Heart left ventricle (tissue), 16 donors: Measurements from ENCODE around the gene IL15RA. TPM values are rescaled to one million over a fixed set of nuclear protein-coding genes. Genes with fewer than 3 reads are reported as not detected.

ENCODE experiments used
- ATAC-seq, 4 donors: fragments of 200-7000 bp; cut with Tn5 transposase; one replicate each; pipeline ENCODE4 v1.9.1; 2020 to 2022; ENCODE audit warnings: moderate library complexity in 4 of 4, mild to moderate bottlenecking in 3 of 4, moderate number of reproducible peaks in 1 of 4
- DNase-seq, 5 donors: peaks; one replicate each; pipeline ENCODE4 v3.0.0-alpha.2; 2020
- H3K27ac ChIP-seq, 12 donors: fragments of 200-600 bp; sonication (generic) in 4 of 12; one replicate each; pipeline versions ENCODE4 v1.5.0 to v1.8.0; 2016 to 2022; ENCODE audit warnings: mild to moderate bottlenecking in 2 of 12
- H3K27me3 ChIP-seq, 9 donors: fragments of 200-600 bp; sonication (generic) in 2 of 9; one replicate each; pipeline versions ENCODE4 v1.5.1 to v1.8.0; 2016 to 2022; ENCODE audit warnings: mild to moderate bottlenecking in 3 of 9
- H3K36me3 ChIP-seq, 9 donors: fragments of 200-600 bp; sonication (generic) in 2 of 9; one replicate each; pipeline versions ENCODE4 v1.5.0 to v1.8.0; 2018 to 2022; ENCODE audit warnings: mild to moderate bottlenecking in 2 of 9
- H3K4me1 ChIP-seq, 12 donors: fragments of 200-600 bp; sonication (generic) in 4 of 12; one replicate each; pipeline versions ENCODE4 v1.5.0 to v1.8.0; 2016 to 2022; ENCODE audit warnings: mild to moderate bottlenecking in 3 of 12
- H3K4me3 ChIP-seq, 12 donors: fragments of 200-600 bp; sonication (generic) in 4 of 12; one replicate each; pipeline versions ENCODE4 v1.5.0 to v1.8.0; 2017 to 2022; ENCODE audit warnings: mild to moderate bottlenecking in 9 of 12, moderate library complexity in 4 of 12
- H3K9me3 ChIP-seq, 12 donors: fragments of 200-600 bp; sonication (generic) in 4 of 12; one replicate each; pipeline versions ENCODE4 v1.5.0 to v1.8.0; 2016 to 2022; ENCODE audit warnings: mild to moderate bottlenecking in 1 of 12
- POLR2A ChIP-seq, 2 donors: fragments of 450-650 bp; IDR thresholded peaks; one replicate each; pipeline ENCODE4 v1.6.1; 2017; ENCODE audit warnings: antibody characterized with exemption in 2 of 2, mild to moderate bottlenecking in 2 of 2, moderate library complexity in 2 of 2
- WGBS, 4 donors: extraction: QIAGEN DNeasy Blood & Tissue Kit in 2 of 4; methylation state at CpG; one replicate each; pipeline versions ENCODE4 v1.1.5 to v1.1.7; 2013 to 2018; 5-methylcytosine and 5-hydroxymethylcytosine counted together
- intact Hi-C, 10 donors: fragments of 100-400 bp; cut with DNase I; formaldehyde crosslinking; loops; one replicate each; pipeline versions ENCODE4 v1.11.1 to v1.14.2; 2022
- polyA plus RNA-seq, 2 donors: library from polyadenylated mRNA; stranded (reverse); fragments of 200-250 nt; gene quantifications; one replicate each; pipeline ENCODE4 v1.2.3, GENCODE V29; 2013
- total RNA-seq, 9 donors: library from RNA; depleted of rRNA in 2 of 9; stranded (reverse); fragments of >200 nt in 2 of 9; fragmentation: NEBNext Ultra II Directional in 3 of 9; extraction: Animal tissue kit (Norgen Biotek cat#: 25700) in 3 of 9; gene quantifications; one replicate each; pipeline versions ENCODE4 v1.1.0 to v1.2.4, GENCODE V29; 2016 to 2023
- TF ChIP-seq, protein P1 (sequence below), 12 donors: fragments of 200-600 bp; sonication (generic) in 4 of 12; IDR thresholded peaks; one replicate each; pipeline versions ENCODE4 v1.5.0 to v1.8.0; 2018 to 2022; ENCODE audit warnings: antibody characterized with exemption in 12 of 12, mild to moderate bottlenecking in 5 of 12
- donor health status: ischemic (EF 13 %, LVEDD 7.1; RV severe dilation, severe dysfunction).
- donor health status: healthy with polysubstance abuse.
- donor health status: DM: no; HTN: yes; CAD: no.
- donor health status: DM: no; HTN: no; CAD: no.
- donor health status: ischemic (EF 25% LVEDD 6.9; RV normal size, moderate dysfunction).
- donor health status: ischemic (EF 25% LVEDD 5.7; RV mildly dilated, moderate dysfunction).
- donor health status: healthy.
- donor health status: DM: yes; HTN: yes; CAD: no.
- donor health status: ischemic (EF 35%, LVEDD 5.7; RV mildly dilated, moderate dysfunction).
- donor health status: nonischemic (EF 11% LVEDD 7.7; RV severe dilation, severe dysfunction).
- donor health status: DM: yes; HTN: yes; CAD: no.
- donor health status: PGD.
- donor health status: ischemic (EF 29% LVEDD 5.4; RV normal size, mild dysfunction).
- donor health status: nonischemic (EF 23%, LVEDD 6.1; RV moderate dilation, normal function).

Gene IL15RA
- total and polyA plus RNA-seq, 11 donors, result 2.2 to 41.1 (median 6.6) TPM

DNA sequence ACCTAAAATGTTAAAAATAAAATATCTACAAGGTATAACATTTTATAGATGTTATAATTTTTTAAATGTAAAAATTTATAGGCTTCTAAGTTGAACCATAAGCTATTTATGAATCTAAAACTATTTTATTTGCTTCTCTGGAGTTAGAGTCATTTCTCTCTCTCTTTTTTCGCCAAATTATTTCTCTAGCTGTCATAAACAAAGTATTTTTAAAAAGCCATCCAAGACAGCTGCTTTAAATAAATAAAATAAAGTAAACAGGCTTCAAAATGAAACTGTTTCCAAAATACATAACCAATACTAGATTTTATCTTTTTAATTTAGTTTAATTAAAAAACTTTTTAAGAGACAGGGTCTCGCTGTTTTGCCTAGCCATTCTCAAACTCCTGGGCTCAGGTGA, 12.4 kb upstream of the IL15RA start:
- Histone ChIP-seq H3K27ac (no peak overlapping the region), H3K36me3 (no peaks in the 10 kb centered on the region), H3K27me3 (no peaks in the 10 kb centered on the region), H3K9me3 (peaks cover 0 to 33% (median 10%) of the 10 kb centered on the region in 12 donors), H3K4me1 (peaks cover 0 to 10% (median 0%) of the 10 kb centered on the region in 12 donors), H3K4me3 (no peak overlapping the region)
- WGBS, 4 donors, result 90 to 96% (median 94%) methylated on average over 2 of the region's 2 CpGs
- ATAC-seq (no peak), DNase-seq (no peak)
- intact Hi-C loops, result no loop called here
- TF ChIP-seq, protein P1, sequence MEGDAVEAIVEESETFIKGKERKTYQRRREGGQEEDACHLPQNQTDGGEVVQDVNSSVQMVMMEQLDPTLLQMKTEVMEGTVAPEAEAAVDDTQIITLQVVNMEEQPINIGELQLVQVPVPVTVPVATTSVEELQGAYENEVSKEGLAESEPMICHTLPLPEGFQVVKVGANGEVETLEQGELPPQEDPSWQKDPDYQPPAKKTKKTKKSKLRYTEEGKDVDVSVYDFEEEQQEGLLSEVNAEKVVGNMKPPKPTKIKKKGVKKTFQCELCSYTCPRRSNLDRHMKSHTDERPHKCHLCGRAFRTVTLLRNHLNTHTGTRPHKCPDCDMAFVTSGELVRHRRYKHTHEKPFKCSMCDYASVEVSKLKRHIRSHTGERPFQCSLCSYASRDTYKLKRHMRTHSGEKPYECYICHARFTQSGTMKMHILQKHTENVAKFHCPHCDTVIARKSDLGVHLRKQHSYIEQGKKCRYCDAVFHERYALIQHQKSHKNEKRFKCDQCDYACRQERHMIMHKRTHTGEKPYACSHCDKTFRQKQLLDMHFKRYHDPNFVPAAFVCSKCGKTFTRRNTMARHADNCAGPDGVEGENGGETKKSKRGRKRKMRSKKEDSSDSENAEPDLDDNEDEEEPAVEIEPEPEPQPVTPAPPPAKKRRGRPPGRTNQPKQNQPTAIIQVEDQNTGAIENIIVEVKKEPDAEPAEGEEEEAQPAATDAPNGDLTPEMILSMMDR (IDR thresholded peaks at IDR 0.05), result no peak
- no peak for TF ChIP-seq POLR2A (IDR thresholded peaks at IDR 0.05)

DNA sequence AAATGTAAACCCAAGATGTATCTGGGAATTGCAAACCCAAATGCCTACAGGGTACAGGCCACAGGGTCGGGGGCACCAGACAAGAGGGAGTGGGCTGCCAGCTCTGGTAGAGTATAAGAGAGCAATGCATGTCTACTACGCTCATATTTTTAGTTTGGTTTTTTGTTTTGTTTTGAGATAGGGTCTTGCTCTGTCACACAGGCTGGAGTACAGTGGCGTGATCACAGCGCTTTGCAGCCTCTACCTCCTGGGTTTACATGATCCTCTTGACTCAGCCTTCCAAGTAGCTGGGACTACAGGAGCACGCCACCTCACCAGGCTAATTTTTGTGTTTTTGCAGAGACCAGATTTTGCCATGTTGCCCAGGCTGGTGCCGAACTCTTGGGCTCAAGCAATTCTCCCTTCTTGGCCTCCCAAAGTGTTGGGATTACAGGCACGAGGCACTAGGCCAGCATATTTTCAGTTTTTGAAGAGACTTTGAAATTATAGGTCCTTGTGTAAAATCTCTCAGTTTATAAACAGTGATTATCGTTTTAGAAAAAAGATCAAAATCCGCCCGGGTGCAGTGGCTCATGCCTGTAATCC, 11.1 kb upstream of the IL15RA start:
- DNase-seq (no peak), ATAC-seq (no peak)
- peaks cover 0 to 10% (median 0%) of the 10 kb centered on the region in 12 donors for H3K4me1 ChIP-seq
- H3K4me3 ChIP-seq, result no peak overlapping the region
- H3K27me3 ChIP-seq, result no peaks in the 10 kb centered on the region
- intact Hi-C loops, result no loop called here
- WGBS, 4 donors, result 87 to 95% (median 94%) methylated on average over 10 of the region's 10 CpGs
- TF ChIP-seq, protein P1 (IDR thresholded peaks at IDR 0.05), result no peak
- TF ChIP-seq POLR2A (IDR thresholded peaks at IDR 0.05), result no peak
- no peaks in the 10 kb centered on the region for H3K36me3 ChIP-seq
- peaks cover 0 to 25% (median 10%) of the 10 kb centered on the region in 12 donors for H3K9me3 ChIP-seq
- no peak overlapping the region for H3K27ac ChIP-seq

DNA sequence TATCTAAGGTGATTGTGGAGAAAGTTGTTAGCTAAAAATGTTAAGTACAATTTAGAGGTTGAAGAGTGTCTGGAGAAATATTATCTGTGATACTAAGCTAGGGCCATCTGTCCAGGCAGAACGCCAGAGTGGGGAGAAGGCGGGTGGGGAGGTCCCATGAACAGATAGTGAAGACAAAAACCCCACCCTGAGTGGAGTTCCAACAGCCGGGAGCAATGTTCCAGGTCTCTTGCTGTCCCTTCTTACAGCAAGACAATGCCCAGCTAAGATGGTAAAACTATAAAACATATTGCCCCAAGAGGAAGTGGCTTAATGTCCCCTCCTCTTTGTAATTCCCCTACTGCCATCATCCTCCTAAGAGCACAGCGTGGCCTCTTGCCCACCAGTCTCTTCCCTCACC, 10.4 kb upstream of the IL15RA start:
- no peak for TF ChIP-seq POLR2A (IDR thresholded peaks at IDR 0.05)
- TF ChIP-seq, protein P1 (IDR thresholded peaks at IDR 0.05), result no peak
- Histone ChIP-seq H3K27me3 (no peaks in the 10 kb centered on the region), H3K27ac (peak overlapping the region in 1 of 12 donors; percentile 40), H3K36me3 (no peaks in the 10 kb centered on the region), H3K4me3 (no peak overlapping the region), H3K9me3 (peaks cover 0 to 23% (median 10%) of the 10 kb centered on the region in 12 donors), H3K4me1 (peaks cover 0 to 10% (median 0%) of the 10 kb centered on the region in 12 donors)
- intact Hi-C loops, result no loop called here
- 34 to 37% (median 35%) methylated on average over 4 of the region's 4 CpGs for WGBS, 4 donors
- ATAC-seq (no peak), DNase-seq (peak in 2 of 5 donors; percentile 66)

DNA sequence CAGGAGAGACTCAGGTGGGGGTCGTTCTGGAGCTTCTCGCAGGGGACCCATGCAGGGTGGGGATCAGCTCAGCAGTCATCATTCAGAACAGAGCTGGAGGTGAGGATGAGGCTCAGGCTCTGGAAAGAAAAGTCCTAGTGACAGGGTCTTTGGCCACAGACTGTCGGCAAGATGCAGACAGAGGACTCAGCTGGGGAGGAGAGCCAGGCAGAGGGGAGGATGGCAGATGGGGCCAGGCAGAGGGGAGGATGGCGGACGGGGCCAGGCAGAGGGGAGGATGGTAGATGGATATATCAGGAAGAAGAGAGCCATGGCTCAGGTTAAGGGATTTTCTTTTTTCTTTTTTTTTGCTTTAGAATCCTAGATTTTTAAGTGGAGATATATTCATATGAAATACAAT, 7.7 kb upstream of the IL15RA start:
- H3K27ac ChIP-seq, result no peak overlapping the region
- DNase-seq (no peak), ATAC-seq (no peak)
- no peak overlapping the region for H3K4me3 ChIP-seq
- intact Hi-C loops, result no loop called here
- H3K4me1 ChIP-seq, result peaks cover 0 to 10% (median 0%) of the 10 kb centered on the region in 12 donors
- H3K9me3 ChIP-seq, result no peaks in the 10 kb centered on the region
- H3K27me3 ChIP-seq, result no peaks in the 10 kb centered on the region
- no peaks in the 10 kb centered on the region for H3K36me3 ChIP-seq
- 89 to 93% (median 89%) methylated on average over 5 of the region's 5 CpGs for WGBS, 4 donors
- TF ChIP-seq, protein P1 (IDR thresholded peaks at IDR 0.05), result no peak
- TF ChIP-seq POLR2A (IDR thresholded peaks at IDR 0.05), result no peak
